NCI-H69 (cell line): Measurements from ENCODE around the gene HPCAL4.

Experiments used
- DNase-seq: peaks from one replicate; lab custom pipeline; 2025; lab: John Stamatoyannopoulos, UW

HPCAL4 gene

DNA sequence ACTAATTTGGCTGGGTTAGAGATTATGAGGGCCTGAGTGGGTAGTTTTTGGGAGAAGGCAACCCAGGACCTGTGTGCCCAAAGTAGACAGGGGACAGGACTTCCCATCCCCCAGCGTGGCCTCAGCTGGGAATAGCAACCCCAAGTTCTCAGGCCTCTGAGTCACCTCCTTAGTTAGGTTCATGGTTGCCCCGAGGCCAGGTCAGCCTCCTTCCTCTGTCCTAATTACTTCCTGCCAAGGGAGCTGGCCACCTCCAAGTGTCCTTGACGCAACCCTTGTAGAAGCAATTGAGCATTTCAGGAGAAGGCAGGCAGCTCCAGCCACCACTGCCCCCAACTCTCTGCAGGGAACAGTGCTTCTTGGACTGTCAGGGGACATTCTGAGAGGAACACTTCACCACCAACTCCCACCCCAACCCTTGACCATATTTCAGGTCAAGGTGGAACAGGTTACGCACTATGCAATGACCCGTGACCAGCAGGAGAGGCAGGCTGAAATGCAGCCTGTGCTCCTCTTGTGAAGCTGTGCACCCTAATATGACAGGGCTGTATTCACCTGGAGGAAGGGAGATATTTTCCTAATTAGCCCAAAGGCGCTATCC, 14.2 kb downstream of the HPCAL4 start:
- DNase-seq = no peak

DNA sequence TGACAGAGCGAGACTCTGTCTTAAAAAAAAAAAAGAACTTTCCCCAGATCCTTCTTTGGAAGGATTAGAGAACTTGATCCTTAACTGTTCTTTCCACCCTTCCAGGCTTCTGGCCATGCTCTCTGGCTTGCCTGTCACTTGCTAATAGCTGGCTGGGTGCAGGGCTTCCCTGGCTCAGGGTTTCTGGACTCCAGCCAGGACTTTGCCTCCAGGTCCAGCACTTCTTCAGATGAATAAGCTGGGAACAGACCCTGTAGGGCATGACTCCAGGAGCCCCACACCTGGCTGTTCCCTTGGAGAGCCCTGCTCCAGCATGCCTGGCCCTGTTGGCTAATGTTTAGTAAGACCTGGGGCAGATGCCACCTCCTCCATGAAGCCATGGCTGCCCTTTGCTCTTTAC, 16.0 kb downstream of the HPCAL4 start:
- DNase-seq = peak; percentile 23

DNA sequence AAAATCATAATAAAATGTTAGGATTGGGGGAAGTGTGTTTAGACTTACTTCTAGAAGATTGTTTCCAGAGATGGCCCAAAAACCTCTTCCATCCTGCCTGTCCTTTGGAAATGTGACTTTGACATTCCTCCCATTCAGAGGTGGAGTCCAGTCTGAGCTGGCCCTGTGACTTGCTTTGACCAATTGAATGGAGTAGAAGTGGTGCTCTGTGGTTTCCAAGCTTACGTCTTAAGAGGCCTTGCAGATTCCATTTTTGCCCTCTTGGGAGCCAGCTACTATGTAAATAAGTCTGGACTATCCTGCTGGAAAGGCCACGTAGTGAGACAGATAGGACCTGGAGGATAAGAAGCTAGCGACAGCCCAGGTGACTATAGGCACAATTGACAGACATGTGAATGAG, 18.0 kb downstream of the HPCAL4 start:
- DNase-seq = no peak

DNA sequence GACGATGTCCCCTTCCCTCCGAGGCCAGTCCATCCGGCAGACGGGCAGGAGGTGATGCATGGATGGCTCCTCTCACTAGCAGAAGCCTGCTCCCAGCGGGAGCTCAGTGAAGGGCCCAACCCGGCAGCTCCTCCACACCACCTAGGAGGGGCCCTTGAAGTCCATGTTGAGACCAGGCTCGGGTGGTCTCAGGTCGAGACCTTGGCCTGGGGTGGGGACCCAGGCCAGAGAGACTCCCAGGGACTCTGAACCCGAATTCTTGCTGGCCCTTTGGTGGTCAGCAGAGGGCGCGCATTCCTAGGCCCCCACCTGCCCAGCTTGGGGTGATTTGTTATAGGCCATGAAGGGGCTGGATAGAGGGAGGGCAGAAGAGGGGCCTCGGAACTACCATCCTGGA, 18.7 kb downstream of the HPCAL4 start:
- DNase-seq = no peak

DNA sequence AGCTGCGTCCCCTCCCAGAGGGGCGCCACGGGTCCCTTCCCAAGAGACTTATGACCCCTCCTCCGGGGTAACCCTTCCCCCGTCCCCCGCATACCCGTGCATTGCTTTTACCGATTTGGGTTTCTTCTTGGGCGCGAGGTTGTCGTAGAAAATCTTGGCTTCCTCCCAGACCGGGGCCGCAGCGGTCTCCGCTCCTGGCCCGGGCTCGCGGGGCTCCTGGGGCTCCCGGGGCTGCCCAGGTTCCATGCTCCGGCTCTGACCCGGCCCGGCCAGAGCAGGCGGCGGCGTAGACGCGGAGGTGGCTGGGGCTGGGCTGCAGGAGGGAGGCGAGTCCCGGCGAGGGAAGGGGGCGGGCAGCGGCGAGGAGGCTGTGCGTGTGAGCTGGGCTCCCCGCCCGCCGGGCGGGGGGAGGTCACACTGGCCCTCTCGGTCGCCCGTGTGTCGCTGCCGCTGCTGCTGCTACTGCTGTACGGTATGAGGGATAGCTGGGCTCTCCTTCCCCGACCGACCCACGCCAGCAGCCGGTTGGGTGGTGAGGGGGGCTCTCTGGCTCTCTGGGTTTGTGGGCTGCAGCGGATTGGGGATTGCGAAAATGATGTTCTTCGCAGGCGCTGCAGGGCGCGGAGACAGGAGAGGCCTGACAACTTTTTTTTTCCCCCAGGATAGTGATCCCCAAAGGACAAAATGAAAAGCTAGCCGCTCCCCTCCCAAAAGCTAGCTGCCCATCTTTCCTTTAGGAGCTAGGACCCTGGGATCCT, 19.3 kb downstream of the HPCAL4 start, which contains the start of gene NT5C1A:
Gene NT5C1A (minus strand): TSS at position 315 of the 758 bp plus-strand sequence. CDS start 69 bp downstream, at position 246.
- DNase-seq = peak; percentile 3

DNA sequence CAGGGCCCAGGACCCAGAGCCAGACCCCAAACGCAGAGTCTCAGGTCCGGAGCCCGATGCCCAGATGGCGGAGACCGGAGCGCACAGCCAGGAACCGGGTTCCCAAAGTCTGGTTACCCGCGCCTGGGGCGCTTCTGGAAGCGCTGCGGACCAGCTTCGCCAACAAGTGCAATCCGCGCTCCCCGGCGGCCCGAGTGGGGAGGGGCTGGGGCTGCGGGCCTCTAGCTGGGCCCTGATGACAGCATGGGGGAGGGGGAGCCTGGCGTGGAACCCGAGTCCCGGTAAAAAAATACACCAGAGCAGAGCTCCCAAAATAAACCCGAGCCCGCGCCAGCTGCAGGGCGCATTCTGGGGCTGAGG, 19.8 kb downstream of the HPCAL4 start:
- peak; percentile 3 for DNase-seq

DNA sequence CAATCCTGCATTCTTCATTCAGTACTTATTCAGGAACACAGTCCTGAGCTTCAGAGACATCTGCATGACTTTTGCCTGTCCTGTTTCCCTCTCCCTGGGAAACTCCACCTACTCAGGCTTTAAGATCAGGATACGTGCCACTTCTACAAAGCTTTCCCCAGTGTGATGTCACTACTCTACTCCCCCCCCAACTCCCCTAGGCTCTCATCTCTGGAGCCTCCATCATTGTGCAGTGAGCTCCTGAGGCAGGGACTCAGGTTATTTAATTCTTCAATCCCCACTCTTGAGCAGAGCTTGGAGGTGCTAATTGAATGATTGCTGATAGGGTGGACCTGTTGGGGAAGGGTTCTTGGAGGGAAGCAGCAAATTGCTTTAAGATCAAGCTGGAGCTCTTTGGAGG, 20.5 kb downstream of the HPCAL4 start:
- no peak for DNase-seq

DNA sequence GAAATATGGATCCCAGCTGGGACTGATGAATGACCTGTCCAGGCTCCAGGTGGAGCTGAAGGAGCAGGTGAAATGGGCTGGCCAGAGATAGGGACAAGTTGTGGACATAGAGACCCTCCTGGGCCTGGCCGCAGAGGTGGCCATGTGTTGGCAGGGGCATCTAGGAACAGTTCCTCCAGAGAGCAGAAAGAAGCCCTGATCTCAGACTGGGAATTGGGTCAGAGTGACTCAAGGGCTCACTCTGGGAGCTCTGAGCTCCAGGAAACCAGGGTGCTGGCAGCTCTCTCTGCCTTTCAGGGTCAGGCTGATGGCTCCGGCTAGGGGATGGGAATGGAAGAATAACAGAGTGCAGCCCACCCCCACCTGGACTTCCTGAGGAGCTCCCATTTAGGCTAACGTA, 22.3 kb downstream of the HPCAL4 start:
- no peak for DNase-seq

DNA sequence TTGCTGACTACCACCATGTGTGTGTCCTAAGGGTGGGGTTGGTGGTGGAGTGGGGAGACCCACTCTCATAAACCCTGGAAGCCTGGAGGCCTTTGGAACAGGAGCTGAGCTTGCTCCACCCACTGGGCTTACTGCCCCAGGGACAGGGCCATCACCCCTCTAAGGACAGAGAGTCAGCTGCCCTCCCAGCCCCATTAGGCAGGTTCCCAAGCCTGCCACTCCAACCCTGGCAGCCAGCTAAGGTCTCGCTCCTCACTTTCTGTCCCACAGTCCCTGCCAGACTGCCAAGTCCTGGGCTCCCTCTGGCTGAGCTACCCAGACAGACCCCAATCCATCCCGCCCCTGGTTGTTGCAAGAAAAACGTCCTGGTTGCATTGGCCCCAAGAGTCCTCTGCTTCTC, 23.1 kb downstream of the HPCAL4 start:
- no peak for DNase-seq

DNA sequence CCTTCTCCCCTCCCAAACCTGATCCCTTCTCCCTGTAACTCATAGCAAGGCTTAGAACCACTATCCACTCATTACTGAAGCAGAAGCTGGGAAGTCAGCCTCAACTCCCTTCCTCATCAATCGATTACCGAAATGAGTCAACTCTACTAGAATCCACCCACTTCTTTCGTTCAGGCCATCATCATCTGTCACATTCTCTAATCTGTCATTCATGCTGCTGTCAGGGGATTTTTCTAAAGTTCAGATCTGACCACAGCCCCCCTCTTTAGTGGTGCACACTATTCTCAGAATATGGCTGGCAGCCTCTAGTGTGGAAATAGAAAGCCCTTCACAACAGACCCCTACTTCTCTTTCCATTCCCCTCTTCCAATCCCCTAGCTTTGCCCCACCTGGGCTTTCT, 24.5 kb downstream of the HPCAL4 start:
- DNase-seq = no peak

DNA sequence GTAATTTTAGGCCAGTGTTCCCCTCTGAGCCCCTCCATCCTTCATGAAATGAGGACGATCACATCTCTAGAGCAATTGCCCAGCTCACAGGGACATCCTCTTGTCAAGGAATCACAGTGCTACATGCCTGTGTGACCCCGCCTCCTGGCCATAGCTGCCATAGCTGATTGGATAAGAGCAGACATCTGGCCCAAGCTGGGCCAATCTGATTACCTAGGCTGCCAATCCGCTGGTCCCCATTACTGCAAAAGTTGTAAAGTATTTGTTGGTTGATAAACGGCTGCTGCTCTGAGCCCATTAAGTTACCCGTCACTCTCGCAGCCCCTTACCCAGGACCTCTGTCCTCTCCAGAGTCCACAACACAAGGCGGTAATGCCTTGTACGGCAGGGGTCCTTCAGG, 27.7 kb downstream of the HPCAL4 start:
- DNase-seq = no peak

DNA sequence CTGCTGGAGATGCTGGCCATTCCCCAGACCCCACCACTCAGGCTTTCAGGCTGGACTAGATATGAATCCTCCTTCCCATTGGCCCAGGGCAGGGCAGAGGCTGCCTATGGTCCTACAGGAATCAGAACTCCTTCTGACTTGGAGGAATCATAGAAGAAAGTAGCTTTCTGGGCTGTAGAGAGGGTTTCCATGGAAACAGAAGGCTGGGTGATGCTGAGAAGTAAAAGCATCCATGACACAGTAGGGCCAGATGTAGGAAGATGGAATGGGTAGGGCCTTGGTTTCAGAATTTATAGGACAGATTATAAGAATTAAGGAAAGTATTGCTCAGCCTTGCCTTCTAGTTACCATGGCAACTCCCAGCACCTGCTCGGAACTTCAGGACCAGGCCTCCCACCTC, 28.4 kb downstream of the HPCAL4 start:
- no peak for DNase-seq

DNA sequence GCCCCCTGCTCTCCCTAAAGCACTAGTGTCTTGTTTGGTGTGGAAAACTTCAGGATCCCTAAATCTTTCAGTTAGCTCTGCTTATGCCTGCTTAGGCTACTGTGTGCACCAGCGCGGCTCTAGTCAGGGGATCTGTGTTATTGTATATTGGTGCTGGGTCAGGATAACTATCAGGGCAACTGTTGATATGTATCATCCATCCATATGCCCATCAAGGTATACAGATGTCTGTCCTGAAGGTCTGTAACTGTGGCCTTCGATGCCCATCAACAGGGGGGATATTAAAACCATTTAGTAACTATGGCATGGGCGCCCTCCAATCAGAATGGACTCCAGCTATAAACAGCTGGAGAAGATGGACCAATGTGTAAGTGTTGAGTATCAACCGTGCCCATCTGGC, 31.7 kb downstream of the HPCAL4 start:
- DNase-seq = no peak

DNA sequence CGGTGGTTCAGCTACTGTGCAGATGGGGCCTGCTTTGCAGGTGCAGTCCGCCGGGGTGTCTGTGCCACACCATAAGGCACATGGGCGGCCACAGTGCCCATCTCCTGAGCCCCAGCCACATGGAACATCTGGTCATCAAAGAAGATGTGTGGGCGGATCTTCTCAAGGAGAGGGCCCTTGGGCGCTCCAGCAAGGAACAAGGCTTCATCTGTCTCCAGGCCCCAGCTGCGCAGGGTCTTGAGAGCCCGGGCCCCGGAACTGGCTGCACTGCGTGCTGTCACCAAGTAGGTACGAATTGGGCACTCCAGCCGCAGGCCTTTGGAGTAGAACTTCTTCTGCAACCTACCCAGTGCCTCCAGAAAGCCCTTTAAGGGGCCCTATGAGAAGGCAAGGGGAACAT, 32.1 kb downstream of the HPCAL4 start:
- DNase-seq = no peak

DNA sequence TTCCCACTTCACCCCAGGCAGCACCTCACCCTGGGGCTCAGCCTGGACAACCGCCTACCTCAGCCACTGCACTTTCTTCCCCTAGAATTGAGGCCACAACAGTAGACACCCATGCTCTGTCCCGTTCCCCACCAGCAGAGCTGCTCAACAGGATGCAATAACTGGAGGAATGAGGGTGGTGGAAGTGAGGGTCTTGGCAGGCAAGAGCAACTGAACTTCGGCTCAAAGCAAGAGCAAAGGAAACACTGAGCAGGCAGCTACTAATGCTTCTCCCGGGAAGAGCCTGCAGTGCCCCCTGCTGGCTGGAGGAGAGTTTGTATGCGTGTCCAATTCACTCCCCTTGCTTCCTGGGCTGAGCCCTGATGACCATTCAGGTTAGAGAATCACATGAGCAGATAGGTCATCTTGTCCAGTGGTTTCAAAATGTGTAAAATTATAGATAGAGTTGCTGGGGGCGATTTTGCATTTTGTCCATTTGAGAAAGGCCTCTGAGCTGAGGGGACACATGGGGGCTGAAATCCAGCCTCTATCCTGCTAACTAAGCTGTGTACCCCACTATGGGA, 33.2 kb downstream of the HPCAL4 start:
- DNase-seq = peak; percentile 71

DNA sequence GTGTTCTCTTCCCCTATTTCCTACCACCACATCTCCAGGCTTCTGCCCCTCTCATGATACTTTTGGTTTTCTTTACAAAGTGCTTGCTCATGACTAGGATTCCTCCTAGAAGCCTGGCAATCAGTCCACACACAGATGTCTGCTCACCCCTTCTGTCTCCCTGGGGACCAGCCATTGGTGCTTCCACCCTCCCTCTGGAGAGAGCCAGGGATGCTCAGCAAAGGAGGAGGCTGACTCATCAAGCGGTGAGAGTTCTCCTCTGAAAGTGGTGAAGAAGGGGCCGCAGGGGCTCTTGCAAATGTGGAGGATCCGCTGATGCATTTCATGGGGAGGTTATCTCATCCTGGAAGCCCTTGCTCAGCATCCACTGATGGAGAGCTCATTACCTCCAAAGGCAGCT, 33.8 kb downstream of the HPCAL4 start:
- DNase-seq = no peak

DNA sequence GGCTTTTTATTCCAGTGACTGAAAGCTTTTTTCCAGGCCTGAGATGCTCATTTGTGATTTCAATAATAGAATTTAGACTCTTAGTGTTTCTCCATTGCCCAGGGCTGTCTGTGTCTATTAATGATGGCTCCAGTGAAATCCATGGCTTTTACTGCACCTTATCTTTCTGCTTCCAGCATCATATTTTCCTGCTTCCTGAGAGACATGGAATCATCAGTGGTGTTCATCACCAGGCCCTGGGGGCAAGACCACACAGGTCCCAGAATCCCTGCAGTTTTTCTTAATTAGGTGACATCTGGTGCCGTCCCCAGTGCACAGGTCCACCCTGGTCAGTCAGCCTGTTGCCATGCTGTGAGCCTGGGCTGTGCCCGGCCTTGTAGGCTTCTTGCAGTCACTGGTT, 34.8 kb downstream of the HPCAL4 start:
- peak; percentile 20 for DNase-seq

DNA sequence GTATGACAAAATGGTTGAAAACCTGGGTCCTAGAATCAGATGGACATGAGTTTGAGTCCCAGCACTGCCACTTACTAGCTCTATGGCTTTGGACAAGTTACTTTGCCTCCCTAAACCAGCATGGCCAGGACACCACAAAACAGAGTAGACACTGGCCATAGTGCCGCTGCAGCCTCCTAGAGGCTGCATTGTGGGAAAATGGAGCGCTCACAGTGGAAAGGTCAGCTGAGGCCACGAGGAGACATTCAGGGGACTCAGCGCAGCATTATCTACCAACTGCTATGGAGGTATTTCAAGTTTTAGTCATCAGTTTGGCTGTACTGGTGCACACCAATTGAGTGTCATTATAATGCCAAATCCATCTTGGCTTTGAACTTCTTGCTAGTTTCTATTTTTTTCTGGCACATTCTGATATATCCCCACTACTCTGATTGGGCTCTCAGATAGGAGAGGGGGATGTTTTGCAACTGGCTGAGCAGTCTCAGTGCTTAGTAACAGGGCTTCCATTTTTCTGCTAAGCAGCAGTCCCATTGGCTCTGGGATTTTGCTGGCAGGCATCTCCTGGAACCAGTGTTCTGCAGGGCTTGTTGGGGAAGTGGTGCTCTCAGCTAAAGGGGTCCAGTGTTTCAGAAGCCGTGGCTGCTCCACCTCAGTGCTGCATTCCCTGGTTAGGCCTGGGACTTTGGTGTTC, 35.5 kb downstream of the HPCAL4 start:
- no peak for DNase-seq

DNA sequence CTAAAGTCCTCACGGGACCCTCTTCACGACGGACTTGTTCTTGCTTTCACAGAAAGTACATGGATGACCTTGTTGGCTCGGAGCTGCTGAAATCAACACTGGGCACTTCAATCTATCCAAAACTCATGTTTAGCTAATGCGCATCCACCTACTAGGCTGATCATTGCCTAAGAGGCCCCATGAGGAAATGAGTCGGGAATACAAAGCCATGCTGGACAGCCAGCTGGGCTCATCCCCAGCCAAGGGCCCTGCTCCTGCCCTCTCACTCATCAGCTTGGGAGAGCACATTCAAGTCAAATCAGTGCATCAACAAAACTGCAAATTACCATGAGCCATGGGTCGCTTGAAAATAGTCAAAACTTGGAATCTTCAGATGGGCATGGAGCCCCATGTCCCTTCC, 36.9 kb downstream of the HPCAL4 start:
- no peak for DNase-seq

DNA sequence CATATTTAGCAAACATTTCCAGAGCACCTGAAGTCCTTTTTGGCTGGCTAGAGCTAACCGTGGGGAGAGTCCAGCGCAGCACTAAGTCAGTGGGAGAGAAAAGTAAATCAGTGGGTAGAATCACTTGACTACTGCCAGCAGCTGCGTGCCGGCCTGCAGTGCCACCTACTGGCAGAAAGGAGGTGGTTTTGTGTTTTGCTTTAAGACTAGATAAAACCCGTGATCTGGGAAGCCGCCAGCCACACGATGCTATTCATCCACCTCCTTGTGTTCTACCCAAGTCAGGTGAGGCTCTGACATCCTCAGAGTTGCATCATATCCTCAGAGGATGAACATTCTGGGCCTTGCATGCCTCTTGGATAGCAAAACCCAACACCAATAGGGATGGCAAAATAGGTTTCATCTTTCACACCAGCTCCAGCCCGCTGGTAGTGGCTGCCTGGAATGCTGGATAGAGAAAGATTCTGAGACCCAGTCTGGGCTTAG, 37.6 kb downstream of the HPCAL4 start:
- peak; percentile 60 for DNase-seq

DNA sequence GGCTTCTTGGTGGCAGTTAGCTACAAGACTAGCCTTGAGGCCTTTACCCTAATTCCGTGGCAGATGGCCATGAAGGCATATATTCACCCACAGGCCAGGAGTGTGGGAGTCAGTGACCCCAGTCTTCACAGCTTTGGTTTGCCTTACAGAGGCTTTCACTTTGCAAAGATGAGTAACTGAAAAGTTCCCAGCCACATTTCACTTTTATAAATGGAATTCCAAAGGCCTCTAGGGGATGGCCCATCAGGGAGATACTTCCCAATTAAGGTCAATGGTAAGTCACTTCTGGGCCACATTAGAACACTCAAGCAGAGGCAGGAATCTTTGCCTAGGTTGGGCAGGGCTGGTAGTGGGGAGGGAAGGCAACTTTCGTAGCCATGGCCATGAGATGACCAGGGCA, 38.7 kb downstream of the HPCAL4 start:
- no peak for DNase-seq

DNA sequence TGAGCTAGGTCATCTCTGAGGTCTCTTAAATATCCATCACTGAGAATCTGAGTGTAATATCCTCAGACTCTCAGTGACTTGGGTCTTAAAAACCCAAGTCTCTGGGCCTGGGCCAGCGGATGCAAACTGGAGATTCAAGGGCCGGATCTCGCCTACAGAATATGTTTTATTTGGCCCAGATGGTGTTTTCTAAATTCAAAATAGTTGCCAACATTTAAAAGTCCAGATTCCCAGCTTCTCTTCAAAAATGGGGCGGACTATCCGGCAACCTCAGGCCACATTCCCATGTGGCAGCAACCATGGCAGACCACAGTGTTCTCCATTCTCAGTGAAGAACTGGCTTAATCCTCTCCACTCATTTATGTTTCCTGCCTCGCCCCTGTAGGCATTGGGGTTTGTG, 39.1 kb downstream of the HPCAL4 start:
- no peak for DNase-seq

DNA sequence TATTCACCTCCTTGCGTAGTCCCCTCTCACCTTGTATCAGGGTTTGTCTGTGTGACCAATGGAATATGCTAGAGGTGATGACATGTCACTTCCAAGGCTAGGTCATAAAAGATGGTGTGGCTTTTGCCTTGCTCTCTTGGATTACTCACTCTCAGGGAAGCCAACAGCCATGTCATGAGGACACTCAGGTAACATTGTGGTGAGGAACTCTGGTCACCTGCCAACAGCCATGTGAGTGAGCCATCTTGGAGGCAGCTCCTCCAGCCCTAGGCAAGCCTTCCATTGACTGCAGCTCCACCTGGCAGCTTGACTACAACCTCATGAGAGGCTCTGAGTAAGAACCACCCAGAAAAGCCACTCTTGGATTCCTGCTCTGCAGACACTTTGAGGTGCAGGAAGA, 40.8 kb downstream of the HPCAL4 start:
- no peak for DNase-seq
